HepG2 (cell line): Measurements from ENCODE around the gene OTOP3. TPM values are rescaled to one million over a fixed set of nuclear protein-coding genes. Genes with fewer than 3 reads are reported as not detected.

Source experiments
- AKAP8 ChIP-seq: sonication (generic); formaldehyde crosslinking; IDR thresholded peaks from 2 replicates; pipeline ENCODE4 v1.5.1; 2020; ENCODE audit warnings: mild to moderate bottlenecking, missing genetic modification reagents
- CBFB ChIP-seq: sonication (generic); formaldehyde crosslinking; IDR thresholded peaks from 2 replicates; pipeline ENCODE4 v1.4.0; 2020; ENCODE audit warnings: missing genetic modification reagents
- ELF1 ChIP-seq: sonication (generic); formaldehyde crosslinking; IDR thresholded peaks from 2 replicates; pipeline ENCODE4 v1.4.0; 2020; ENCODE audit warnings: missing genetic modification reagents
- ETS1 ChIP-seq: sonication (generic); formaldehyde crosslinking; IDR thresholded peaks from 2 replicates; pipeline ENCODE4 v1.4.0; 2020; ENCODE audit warnings: missing genetic modification reagents
- GATAD2A ChIP-seq: IDR thresholded peaks from 2 replicates; pipeline ENCODE4 v1.6.1; 2016
- JDP2 ChIP-seq: sonication (generic); formaldehyde crosslinking; IDR thresholded peaks from 2 replicates; pipeline ENCODE4 v1.8.1; 2022; ENCODE audit warnings: missing genetic modification reagents, borderline replicate concordance
- KDM5B ChIP-seq: sonication (generic); formaldehyde crosslinking; IDR thresholded peaks from 2 replicates; pipeline ENCODE4 v1.4.0; 2020; ENCODE audit warnings: missing genetic modification reagents, mild to moderate bottlenecking, borderline replicate concordance
- ZEB1 ChIP-seq: IDR thresholded peaks from 2 replicates; pipeline ENCODE4 v1.6.1; 2012; ENCODE audit warnings: mild to moderate bottlenecking, low read depth, inconsistent platforms; ENCODE audit not compliant: insufficient replicate concordance
- ZNF567 ChIP-seq: sonication (generic); formaldehyde crosslinking; IDR thresholded peaks from 2 replicates; pipeline ENCODE4 v1.8.1; 2023; ENCODE audit warnings: mild to moderate bottlenecking, missing genetic modification reagents, borderline replicate concordance
- ZNF576 ChIP-seq: sonication (generic); formaldehyde crosslinking; IDR thresholded peaks from 2 replicates; pipeline ENCODE4 v1.4.0; 2020; ENCODE audit warnings: mild to moderate bottlenecking, missing genetic modification reagents
- ZNF720 ChIP-seq: sonication (generic); formaldehyde crosslinking; IDR thresholded peaks from 2 replicates; pipeline ENCODE4 v1.4.0; 2020; ENCODE audit warnings: missing genetic modification reagents
- polyA plus RNA-seq, 8 experiments: library from polyadenylated mRNA; depleted of rRNA in 3 of 8; stranded (reverse) in 7 of 8; unstranded in 1 of 8; fragments of >200 nt; fragmentation: Illumina TruSeq in 4 of 8; extraction: Trizol in 4 of 8; gene quantifications; 2 replicates each; pipeline versions ENCODE4 v1.2.1 to v1.2.3, GENCODE V29; 2011 to 2016; ENCODE audit warnings: low read depth in 4 of 8, missing spikeins in 1 of 8, mixed read lengths in 1 of 8; ENCODE audit not compliant: insufficient read depth in 1 of 8
- total RNA-seq, 5 experiments: library from RNA; depleted of rRNA; stranded (reverse); fragments of >200 nt; fragmentation: Illumina TruSeq; extraction: Trizol; gene quantifications; 2 replicates each; pipeline ENCODE4 v1.2.3, GENCODE V29; 2016; ENCODE audit warnings: low read depth in 1 of 5
- TF ChIP-seq, protein P1 (sequence below): sonication (generic); formaldehyde crosslinking; IDR thresholded peaks from 2 replicates; pipeline ENCODE4 v1.5.0; 2020; ENCODE audit warnings: mild to moderate bottlenecking, missing genetic modification reagents, borderline replicate concordance
- TF ChIP-seq, protein P2 (sequence below), 2 experiments: fragments of 450-650 bp in 1 of 2; sonication (generic) in 1 of 2; formaldehyde crosslinking; IDR thresholded peaks; 2 replicates each; pipeline versions ENCODE4 v1.5.0 to v1.8.0; 2020 to 2022; ENCODE audit warnings: mild to moderate bottlenecking in 1 of 2, missing genetic modification reagents in 1 of 2
- TF ChIP-seq, protein P3 (sequence below): sonication (generic); formaldehyde crosslinking; conservative IDR thresholded peaks from 2 replicates; pipeline ENCODE4 v1.4.0; 2020; ENCODE audit warnings: missing genetic modification reagents
- TF ChIP-seq, protein P4 (sequence below): sonication (generic); formaldehyde crosslinking; IDR thresholded peaks from 2 replicates; pipeline ENCODE4 v1.4.0; 2020; ENCODE audit warnings: low read depth, missing genetic modification reagents
- TF ChIP-seq, protein P5 (sequence below): sonication (generic); formaldehyde crosslinking; IDR thresholded peaks from 2 replicates; pipeline ENCODE4 v1.4.0; 2020; ENCODE audit warnings: mild to moderate bottlenecking, missing genetic modification reagents

The OTOP3 gene
- total and polyA plus RNA-seq, 2 of the 13 experiments (the other 11 are each of a cell fraction or from before 2014, with no cell fraction given), result not detected

DNA sequence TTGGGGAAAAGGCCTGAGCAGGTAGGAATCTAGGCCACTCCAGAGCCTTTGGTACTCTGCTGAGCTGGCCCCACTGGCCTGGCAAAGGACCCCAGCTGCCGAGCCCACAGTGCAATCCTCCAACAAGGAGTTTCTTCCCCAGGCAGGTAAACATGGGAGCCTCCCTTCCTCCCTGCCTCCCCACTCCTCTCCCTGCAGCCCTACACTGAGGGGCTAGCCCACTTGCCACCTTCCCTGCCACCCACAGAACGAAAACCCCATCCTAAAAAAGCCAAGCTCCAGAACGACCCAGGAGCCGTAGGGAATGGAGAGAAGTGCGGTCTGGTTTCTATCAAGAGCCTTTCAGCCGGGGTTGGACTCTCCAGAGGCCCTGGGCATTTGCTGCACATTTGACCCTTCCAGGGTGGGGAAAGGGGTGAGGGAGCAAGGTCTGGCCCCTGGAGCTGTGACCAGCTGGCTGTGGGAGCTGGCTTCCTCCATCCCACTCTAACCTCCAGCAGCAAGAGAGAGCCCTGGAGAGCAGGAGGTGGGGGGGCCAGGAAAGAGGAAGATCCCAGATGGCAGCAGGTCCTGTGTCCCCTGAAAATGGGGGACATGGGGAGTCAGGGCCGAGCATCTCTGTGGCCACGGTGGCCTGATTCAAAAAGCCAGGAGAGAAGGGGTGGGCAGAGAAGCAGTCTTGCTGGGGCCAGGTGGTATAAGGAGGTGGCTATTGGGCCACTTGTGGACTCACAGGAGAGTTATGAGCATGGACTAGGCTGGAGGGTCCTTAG, 35.6 kb downstream of the OTOP3 start (continued):
- TF ChIP-seq, protein P1, sequence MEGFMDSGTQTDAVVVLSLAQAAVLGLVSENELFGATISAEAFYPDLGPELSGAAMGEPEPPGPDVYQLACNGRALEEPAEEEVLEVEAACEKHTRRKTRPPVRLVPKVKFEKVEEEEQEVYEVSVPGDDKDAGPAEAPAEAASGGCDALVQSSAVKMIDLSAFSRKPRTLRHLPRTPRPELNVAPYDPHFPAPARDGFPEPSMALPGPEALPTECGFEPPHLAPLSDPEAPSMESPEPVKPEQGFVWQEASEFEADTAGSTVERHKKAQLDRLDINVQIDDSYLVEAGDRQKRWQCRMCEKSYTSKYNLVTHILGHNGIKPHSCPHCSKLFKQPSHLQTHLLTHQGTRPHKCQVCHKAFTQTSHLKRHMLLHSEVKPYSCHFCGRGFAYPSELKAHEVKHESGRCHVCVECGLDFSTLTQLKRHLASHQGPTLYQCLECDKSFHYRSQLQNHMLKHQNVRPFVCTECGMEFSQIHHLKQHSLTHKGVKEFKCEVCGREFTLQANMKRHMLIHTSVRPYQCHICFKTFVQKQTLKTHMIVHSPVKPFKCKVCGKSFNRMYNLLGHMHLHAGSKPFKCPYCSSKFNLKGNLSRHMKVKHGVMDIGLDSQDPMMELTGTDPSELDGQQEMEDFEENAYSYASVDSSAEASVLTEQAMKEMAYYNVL (CRISPR knock-in tag), result no peak
- TF ChIP-seq AKAP8 (CRISPR knock-in tag) (no peak), CBFB (0 out of 2 replicates have a peak, but pooled peaks have one; percentile 11), KDM5B (CRISPR knock-in tag) (0 out of 2 replicates have a peak, but pooled peaks have one; percentile 9), GATAD2A (no peak), ZEB1 (no peak), JDP2 (CRISPR knock-in tag) (no peak), ELF1 (CRISPR knock-in tag) (no peak), ZNF567 (no peak), ZNF576 (peak; percentile 57; the same call in 1 of the 2 replicates), ZNF720 (no peak), ETS1 (no peak)
- TF ChIP-seq, protein P2, sequence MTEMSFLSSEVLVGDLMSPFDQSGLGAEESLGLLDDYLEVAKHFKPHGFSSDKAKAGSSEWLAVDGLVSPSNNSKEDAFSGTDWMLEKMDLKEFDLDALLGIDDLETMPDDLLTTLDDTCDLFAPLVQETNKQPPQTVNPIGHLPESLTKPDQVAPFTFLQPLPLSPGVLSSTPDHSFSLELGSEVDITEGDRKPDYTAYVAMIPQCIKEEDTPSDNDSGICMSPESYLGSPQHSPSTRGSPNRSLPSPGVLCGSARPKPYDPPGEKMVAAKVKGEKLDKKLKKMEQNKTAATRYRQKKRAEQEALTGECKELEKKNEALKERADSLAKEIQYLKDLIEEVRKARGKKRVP (CRISPR knock-in tag; IDR thresholded peaks at IDR 0.05), result no peak
- TF ChIP-seq, protein P3, sequence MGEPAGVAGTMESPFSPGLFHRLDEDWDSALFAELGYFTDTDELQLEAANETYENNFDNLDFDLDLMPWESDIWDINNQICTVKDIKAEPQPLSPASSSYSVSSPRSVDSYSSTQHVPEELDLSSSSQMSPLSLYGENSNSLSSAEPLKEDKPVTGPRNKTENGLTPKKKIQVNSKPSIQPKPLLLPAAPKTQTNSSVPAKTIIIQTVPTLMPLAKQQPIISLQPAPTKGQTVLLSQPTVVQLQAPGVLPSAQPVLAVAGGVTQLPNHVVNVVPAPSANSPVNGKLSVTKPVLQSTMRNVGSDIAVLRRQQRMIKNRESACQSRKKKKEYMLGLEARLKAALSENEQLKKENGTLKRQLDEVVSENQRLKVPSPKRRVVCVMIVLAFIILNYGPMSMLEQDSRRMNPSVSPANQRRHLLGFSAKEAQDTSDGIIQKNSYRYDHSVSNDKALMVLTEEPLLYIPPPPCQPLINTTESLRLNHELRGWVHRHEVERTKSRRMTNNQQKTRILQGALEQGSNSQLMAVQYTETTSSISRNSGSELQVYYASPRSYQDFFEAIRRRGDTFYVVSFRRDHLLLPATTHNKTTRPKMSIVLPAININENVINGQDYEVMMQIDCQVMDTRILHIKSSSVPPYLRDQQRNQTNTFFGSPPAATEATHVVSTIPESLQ (CRISPR knock-in tag), result no peak
- TF ChIP-seq, protein P4, sequence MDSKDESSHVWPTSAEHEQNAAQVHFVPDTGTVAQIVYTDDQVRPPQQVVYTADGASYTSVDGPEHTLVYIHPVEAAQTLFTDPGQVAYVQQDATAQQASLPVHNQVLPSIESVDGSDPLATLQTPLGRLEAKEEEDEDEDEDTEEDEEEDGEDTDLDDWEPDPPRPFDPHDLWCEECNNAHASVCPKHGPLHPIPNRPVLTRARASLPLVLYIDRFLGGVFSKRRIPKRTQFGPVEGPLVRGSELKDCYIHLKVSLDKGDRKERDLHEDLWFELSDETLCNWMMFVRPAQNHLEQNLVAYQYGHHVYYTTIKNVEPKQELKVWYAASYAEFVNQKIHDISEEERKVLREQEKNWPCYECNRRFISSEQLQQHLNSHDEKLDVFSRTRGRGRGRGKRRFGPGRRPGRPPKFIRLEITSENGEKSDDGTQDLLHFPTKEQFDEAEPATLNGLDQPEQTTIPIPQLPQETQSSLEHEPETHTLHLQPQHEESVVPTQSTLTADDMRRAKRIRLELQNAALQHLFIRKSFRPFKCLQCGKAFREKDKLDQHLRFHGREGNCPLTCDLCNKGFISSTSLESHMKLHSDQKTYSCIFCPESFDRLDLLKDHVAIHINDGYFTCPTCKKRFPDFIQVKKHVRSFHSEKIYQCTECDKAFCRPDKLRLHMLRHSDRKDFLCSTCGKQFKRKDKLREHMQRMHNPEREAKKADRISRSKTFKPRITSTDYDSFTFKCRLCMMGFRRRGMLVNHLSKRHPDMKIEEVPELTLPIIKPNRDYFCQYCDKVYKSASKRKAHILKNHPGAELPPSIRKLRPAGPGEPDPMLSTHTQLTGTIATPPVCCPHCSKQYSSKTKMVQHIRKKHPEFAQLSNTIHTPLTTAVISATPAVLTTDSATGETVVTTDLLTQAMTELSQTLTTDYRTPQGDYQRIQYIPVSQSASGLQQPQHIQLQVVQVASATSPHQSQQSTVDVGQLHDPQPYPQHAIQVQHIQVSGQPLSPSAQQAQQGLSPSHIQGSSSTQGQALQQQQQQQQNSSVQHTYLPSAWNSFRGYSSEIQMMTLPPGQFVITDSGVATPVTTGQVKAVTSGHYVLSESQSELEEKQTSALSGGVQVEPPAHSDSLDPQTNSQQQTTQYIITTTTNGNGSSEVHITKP (CRISPR knock-in tag), result no peak
- TF ChIP-seq, protein P5, sequence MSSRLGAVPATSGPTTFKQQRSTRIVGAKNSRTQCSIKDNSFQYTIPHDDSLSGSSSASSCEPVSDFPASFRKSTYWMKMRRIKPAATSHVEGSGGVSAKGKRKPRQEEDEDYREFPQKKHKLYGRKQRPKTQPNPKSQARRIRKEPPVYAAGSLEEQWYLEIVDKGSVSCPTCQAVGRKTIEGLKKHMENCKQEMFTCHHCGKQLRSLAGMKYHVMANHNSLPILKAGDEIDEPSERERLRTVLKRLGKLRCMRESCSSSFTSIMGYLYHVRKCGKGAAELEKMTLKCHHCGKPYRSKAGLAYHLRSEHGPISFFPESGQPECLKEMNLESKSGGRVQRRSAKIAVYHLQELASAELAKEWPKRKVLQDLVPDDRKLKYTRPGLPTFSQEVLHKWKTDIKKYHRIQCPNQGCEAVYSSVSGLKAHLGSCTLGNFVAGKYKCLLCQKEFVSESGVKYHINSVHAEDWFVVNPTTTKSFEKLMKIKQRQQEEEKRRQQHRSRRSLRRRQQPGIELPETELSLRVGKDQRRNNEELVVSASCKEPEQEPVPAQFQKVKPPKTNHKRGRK, result no peak
